NCI-H1092 treated with DMSO at 0.1 percent for 48 hours (cell line): Measurements from ENCODE around the gene CLEC16A.
"Not testable (repeated sequence)": the region's sequence is repeated elsewhere in the genome, so short reads cannot be mapped to it uniquely, and the experiment has no call there.

ENCODE experiments used
- DNase-seq: peaks from one replicate; lab custom pipeline; 2025; lab: John Stamatoyannopoulos, UW

Gene CLEC16A

GRCh38 chr16:10941127-10941933 lies 3.0 kb upstream of the CLEC16A start:
- DNase-seq, result no peak

GRCh38 chr16:10941935-10942351 lies 2.4 kb upstream of the CLEC16A start:
- DNase-seq, result not testable (repeated sequence)

- DNase-seq, result peak; percentile 93
These were observed 1.9 kb upstream of the CLEC16A start, which contains the start of gene DEXI for GRCh38 chr16:10942352-10943063. Gene DEXI (minus strand): TSS chr16:10942468. CDS start chr16:10942005, 463 bp downstream.

- DNase-seq, result no peak
These were observed 1.4 kb upstream of the CLEC16A start for GRCh38 chr16:10943064-10943353.

- DNase-seq, result no peak
These were observed 862 bp downstream of the CLEC16A start for GRCh38 chr16:10945065-10945787.

- no peak for DNase-seq
These were observed 1.9 kb downstream of the CLEC16A start for GRCh38 chr16:10946308-10946707.

- DNase-seq, result no peak
These were observed 2.9 kb downstream of the CLEC16A start for GRCh38 chr16:10947211-10947787.

- no peak for DNase-seq
These were observed 5.1 kb downstream of the CLEC16A start for GRCh38 chr16:10949424-10949970.

GRCh38 chr16:10950393-10950792 lies 6.0 kb downstream of the CLEC16A start:
- DNase-seq, result no peak

- no peak for DNase-seq
These were observed 6.7 kb downstream of the CLEC16A start for GRCh38 chr16:10951026-10951425.

- DNase-seq, result no peak
These were observed 10.5 kb downstream of the CLEC16A start for GRCh38 chr16:10954903-10955302.

- no peak for DNase-seq
These were observed 13.6 kb downstream of the CLEC16A start for GRCh38 chr16:10957771-10958482.

- no peak for DNase-seq
These were observed 14.8 kb downstream of the CLEC16A start for GRCh38 chr16:10959161-10959560.

- no peak for DNase-seq
These were observed 16.9 kb downstream of the CLEC16A start for GRCh38 chr16:10961231-10961630.

- DNase-seq, result peak; percentile 89
These were observed 19.9 kb downstream of the CLEC16A start for GRCh38 chr16:10964039-10964890.

GRCh38 chr16:10964891-10965326 lies 20.5 kb downstream of the CLEC16A start:
- no peak for DNase-seq

GRCh38 chr16:10965440-10966061 lies 21.2 kb downstream of the CLEC16A start:
- DNase-seq, result no peak

- DNase-seq, result no peak
These were observed 21.8 kb downstream of the CLEC16A start for GRCh38 chr16:10966129-10966528.

GRCh38 chr16:10966559-10966958 lies 22.2 kb downstream of the CLEC16A start:
- DNase-seq, result not testable (repeated sequence)

GRCh38 chr16:10967986-10968385 lies 23.6 kb downstream of the CLEC16A start:
- DNase-seq, result no peak
